CD4-positive, alpha-beta T cell treated with Interleukin-4 for 1 hour (primary cell): ENCODE data around the gene UBE4A.

Source experiments
- DNase-seq, 2 donors: peaks; one replicate each; pipeline ENCODE4 v3.0.0-alpha.2; 2020 to 2022

The UBE4A gene

DNA sequence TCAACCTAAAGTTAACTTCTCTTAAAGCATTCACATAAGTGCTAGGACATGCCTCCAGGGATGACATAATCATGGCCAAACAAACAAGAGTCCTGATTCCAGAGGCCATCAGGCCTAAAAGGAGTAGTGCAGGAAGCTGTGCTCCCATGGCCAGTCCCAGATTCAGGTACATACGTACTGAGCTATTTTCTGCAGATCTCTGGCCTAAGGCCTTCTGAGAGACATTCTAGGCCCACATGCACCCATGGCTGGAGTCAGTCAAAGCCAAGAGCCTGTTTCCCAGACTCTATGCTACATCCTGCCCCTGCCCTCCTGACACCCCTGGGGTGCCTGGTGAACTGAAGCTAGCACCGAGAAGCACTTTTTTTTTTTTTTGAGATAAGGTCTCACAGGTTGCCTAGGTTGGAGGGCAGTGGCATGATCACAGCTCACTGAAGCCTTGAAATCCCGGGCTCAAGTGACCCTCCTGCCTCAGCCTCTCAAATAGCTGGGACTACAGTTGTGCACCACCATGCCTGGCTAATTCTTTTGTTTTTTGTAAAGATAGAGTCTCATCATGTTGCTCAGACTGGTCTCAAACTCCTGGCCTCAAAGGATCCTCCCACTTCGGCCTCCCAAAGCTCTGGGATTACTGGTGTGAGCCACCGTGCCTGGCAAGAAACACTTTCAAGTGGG is 17.4 kb upstream of the UBE4A start:
- no peak for DNase-seq

GRCh38 chr11:118342503-118343161 is 16.8 kb upstream of the UBE4A start, which contains the start of gene CD3D:
CD3D (minus strand) TSS chr11:118342705; CDS start chr11:118342607, 98 bp downstream.
- peak; percentile 61 to 80 for DNase-seq

DNA sequence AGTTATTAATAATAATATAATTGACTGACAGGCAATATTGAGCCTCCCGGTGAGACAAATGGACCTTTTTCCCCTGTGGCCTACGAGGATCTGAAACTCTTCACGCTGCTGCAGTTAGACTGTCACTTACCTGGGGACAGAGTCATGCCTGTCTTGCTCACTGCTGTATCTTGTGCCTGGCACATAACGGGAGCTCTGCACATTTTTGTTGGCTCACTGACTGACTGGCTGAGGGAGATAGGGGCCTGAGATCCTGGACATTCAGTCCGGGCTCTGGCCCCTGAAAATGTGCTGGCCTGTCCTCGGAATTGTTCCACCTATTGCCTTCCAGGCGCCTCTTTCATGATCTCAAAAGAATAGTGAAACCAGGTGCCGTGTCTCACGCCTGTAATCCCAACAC is 16.2 kb upstream of the UBE4A start:
- no peak for DNase-seq

GRCh38 chr11:118343981-118344515 is 15.4 kb upstream of the UBE4A start, which contains the start of gene CD3G:
CD3G (plus strand) TSS chr11:118344344; CDS start chr11:118344424, 80 bp downstream.
- DNase-seq, result peak; percentile 64 to 77

DNA sequence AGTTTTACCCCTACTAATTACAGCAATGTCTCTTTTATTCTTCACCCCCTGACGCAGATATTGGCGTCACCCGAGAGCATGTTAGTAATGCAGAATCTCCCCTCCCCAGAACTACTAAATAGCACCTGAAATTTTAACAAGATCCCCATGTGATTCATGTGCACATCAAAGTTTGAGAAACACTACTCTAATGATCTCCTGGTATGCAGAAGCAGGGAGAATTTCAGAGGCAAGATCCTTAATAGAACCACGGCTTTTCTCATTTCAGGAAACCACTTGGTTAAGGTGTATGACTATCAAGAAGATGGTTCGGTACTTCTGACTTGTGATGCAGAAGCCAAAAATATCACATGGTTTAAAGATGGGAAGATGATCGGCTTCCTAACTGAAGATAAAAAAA is 9.9 kb upstream of the UBE4A start:
- DNase-seq, result no peak

DNA sequence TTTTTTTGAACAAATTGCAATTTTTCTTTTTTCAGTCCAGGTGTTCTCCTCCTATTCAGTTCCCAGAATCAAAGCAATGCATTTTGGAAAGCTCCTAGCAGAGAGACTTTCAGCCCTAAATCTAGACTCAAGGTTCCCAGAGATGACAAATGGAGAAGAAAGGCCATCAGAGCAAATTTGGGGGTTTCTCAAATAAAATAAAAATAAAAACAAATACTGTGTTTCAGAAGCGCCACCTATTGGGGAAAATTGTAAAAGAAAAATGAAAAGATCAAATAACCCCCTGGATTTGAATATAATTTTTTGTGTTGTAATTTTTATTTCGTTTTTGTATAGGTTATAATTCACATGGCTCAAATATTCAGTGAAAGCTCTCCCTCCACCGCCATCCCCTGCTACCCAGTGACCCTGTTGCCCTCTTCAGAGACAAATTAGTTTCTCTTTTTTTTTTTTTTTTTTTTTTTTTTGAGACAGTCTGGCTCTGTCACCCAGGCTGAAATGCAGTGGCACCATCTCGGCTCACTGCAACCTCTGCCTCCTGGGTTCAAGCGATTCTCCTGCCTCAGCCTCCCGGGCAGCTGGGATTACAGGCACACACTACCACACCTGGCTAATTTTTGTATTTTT is 6.2 kb upstream of the UBE4A start:
- DNase-seq, result peak in 1 of 2 donors; percentile 79

- no peak for DNase-seq
Measured at GRCh38 chr11:118358071-118358470, 1.3 kb upstream of the UBE4A start.

DNA sequence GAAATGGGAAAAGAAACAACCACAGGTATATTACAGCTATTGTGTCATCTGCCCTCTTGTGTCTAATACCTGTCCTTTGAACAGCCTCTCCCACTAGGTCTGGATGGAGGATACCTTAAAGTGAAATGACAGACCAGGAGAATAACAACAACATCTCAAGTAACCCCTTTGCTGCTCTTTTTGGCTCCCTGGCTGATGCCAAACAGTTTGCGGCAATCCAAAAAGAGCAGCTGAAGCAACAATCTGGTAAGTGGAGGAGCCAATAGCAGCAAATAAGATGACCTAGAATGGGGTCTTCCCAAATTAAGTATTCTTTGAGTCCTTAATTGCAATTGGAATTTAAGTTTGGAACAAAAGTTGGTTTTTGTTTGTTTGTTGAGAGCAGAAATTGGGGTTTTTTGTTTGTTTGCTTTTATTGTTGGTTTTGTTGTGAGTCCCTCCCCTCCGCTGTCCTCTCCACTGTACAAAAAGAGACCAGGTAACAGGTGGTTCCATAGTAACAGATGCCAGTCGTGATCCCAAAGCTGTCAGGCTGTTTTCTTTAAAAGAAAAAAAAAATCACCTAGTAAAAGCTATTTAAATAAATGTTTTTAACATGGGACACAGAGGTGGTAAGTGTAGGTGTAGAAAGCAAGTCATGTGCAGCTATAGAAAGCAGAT is 5.7 kb downstream of the UBE4A start:
- DNase-seq, result no peak

GRCh38 chr11:118366287-118366686 is 6.9 kb downstream of the UBE4A start:
- no peak for DNase-seq

GRCh38 chr11:118370774-118371173 is 11.4 kb downstream of the UBE4A start:
- DNase-seq, result no peak

DNA sequence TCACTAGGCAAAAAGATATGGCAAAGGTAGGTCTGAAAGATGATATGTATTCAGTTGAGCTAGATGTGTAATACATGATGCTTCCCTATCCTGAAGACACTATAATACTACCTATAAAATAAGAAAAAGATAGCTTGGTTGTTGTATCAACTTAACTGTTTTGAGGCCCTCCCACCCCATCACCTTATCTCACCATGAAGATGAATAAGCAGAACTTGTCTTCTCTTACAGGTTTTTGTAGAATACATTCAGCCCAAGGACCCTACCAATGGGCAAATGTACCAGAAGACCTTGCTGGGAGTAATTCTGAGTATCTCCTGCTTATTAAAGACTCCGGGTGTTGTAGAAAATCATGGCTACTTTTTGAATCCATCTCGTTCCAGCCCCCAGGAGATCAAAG is 13.9 kb downstream of the UBE4A start:
- no peak for DNase-seq

GRCh38 chr11:118373871-118374270 is 14.5 kb downstream of the UBE4A start:
- DNase-seq, result no peak

DNA sequence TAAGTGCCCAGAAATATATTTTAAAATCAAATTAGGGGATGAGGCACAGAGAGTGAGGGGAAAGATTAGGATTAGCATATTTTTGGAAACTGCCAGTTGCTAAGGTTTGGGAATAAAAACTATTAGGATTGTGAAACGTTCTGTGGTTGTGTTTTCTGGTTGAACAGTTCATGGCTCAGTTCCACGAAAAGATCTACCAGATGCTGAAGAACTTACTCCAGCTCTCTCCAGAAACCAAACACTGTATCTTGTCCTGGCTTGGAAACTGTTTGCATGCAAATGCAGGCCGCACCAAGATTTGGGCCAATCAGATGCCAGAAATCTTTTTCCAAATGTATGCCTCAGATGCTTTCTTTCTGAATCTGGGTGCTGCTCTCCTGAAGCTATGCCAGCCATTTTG is 15.3 kb downstream of the UBE4A start:
- DNase-seq, result no peak

- no peak for DNase-seq
Measured at GRCh38 chr11:118375978-118376377, 16.6 kb downstream of the UBE4A start.

- DNase-seq, result no peak
Measured at GRCh38 chr11:118379497-118379896, 20.1 kb downstream of the UBE4A start.

DNA sequence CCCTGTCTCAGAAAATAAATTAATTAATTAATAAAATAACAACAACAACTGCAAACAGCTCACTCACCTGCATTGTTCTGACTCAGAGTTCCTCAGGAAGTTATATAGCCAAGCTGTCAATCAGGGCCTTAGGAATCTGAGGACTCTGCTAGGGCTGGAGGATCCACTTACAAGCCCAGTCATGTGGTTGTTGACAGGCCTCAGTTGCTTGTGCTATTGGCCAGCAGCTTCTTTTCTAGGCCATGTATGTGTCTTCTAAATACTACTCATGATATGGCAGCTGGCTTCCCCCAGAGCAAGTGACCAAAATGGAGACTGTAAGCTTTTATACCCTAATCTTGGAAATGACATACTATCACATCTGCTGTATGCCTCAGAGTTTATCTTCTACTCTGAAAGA is 21.2 kb downstream of the UBE4A start:
- DNase-seq, result no peak

DNA sequence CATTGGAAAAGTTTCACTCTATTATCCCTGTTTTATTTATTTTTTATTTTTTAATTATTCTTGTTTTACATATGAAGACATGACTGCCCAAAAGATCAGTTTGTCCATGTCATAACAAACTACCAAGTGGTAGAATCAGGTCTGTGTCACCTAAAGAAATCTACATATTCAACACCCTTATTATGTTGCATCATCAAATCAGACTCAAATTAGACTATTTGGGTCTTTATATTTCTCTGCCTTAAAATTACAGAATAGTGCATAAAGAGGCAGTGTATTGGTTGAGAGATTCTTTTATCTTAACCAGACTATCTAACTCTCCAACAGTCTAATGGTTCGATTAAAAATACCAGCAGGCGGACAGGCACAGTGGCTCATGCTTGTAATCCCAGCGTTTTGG is 23.6 kb downstream of the UBE4A start:
- DNase-seq, result no peak

DNA sequence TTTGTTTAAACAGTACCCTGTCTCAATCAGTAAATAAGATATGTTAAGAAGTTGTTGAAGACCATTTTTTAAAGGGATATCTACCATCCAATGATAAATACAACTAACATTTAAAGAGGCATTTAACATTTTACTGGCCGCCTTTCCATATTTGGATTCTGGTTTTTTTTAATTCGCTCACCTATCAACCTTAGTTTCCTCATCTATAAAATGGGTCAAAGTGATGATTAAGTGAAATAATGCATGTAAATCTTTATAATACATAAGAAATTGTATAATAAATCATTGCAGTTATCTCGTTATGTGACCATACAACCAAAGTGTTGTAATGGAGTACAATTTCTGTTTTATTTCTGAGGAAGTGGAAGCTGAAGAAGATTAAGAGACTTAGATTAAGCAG is 24.3 kb downstream of the UBE4A start:
- no peak for DNase-seq

- DNase-seq, result peak in 1 of 2 donors; percentile 57
Measured at GRCh38 chr11:118396097-118396501, 36.7 kb downstream of the UBE4A start.

DNA sequence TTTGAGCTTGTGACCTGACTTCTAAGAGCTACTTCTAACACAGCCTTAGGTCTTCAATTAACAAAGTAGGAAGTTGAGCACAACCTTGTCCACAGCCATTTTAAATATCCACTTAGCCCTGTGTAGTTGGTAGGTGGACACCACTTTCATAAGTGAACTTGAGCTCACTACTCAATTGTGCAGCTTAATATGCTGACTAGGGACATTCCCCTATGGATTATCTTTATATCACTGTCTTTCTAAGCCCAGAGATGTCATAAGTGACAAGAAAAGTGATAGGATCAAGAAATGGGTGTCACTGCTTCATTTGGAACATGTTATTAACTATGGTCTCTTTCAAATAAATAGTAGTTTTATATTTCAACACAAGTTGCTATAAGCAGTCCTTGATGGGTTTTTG is 38.0 kb downstream of the UBE4A start:
- no peak for DNase-seq

DNA sequence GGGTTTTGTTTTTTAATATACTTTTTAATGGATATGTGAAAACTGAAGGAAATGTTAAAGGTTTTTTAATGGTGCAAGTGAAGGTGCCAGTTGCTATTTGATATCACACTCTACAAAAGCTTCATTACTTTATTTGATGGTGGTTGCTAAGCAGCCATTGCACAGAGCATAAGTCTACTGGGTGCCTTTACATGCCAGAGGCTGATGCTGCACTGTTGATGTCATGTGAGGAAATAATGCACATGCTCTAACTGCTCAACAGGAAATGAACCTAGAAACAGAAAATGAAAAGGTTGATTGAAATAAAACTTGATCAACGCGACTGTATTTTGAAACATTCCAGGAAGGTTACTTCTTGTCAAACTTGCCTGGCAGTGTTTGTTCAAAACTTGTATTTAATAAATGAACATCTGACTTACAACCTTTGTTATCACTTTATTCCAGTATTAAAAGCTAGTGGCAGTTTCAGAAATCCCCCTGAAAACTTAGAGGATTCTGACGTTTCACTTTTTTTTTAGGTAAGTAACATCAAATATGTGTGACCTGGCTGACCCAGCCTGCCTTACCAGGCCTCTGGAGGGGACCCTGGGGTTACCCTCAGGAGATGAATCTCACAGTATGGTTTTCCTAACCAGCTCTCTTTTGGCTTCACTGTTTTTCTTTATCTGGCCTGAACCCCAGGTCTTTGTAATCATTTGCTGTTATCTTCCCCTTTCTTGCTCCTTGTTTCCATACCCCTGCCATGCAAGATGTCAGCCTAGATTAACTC is 39.6 kb downstream of the UBE4A start:
- peak; percentile 83 to 90 for DNase-seq

DNA sequence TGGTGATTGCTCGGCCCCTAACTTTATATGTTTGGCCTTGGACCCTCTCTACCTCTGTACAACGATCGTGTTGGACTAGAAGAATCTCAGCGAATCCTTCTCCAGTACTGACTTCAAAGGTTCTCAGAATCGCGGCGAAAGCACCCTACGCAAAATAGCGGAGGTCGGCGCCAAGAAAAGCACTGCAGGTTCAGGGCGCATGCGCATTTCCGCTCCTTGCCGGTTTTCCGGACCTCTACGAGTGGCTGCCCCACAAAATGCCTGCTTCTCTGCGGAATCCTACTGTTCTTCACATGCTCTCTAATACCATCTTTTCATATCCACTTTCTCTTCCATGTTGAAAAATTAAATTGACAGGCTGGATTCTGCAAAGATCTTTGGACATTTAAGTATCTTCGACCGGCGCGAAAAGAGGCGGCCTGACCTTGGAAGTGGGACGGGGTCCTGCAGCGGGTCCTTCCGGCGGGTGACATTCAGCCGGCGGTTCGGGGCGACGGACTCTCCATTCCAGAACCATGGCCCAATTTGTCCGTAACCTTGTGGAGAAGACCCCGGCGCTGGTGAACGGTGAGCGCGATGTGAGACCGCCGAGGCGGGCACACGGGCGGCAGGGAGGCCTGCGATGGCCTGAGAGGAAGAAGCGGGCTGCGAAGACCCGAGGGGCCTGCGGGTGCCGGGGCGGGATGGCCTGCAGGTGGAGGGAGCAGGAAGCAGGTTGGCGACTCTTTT is 41.9 kb downstream of the UBE4A start, which contains the start of gene ATP5MG:
Gene ATP5MG, plus strand, starts transcription at position 456 of the 729 bp plus-strand sequence. Its CDS starts 60 bp downstream, at position 516.
- DNase-seq, result peak; percentile 94 to 95
